ENCODE measurements around the gene CXCL10.

DNA sequence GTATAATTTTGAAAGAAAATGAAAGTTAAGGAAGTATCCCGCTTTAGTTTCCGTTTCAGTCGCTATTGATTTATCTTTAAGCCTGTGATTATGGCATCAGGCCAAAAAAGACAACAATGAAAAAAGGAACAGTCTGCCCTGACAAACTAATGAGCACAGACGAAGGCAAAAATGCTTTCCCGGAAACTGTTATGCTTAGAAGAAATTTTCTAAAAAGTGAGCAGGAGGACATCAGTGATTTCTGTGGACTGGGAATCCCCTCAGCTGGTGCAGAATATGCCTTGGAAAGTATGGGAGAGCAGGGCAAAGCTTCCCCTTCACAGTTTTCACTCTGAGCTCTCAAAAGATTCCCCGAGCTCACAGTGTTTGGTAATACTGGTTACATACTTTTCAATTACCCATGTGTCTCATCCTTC is 5.1 kb upstream of the CXCL10 start:
- TF ChIP-seq, protein P1, sequence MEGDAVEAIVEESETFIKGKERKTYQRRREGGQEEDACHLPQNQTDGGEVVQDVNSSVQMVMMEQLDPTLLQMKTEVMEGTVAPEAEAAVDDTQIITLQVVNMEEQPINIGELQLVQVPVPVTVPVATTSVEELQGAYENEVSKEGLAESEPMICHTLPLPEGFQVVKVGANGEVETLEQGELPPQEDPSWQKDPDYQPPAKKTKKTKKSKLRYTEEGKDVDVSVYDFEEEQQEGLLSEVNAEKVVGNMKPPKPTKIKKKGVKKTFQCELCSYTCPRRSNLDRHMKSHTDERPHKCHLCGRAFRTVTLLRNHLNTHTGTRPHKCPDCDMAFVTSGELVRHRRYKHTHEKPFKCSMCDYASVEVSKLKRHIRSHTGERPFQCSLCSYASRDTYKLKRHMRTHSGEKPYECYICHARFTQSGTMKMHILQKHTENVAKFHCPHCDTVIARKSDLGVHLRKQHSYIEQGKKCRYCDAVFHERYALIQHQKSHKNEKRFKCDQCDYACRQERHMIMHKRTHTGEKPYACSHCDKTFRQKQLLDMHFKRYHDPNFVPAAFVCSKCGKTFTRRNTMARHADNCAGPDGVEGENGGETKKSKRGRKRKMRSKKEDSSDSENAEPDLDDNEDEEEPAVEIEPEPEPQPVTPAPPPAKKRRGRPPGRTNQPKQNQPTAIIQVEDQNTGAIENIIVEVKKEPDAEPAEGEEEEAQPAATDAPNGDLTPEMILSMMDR (conservative IDR thresholded peaks at IDR 0.05 in 1 of 2, IDR thresholded peaks at IDR 0.05 in 1 of 2; ENCODE audit: low read depth in 1 of 2, low read length in 2 of 2): no peak
- no peak for TF ChIP-seq EZH2 (IDR thresholded peaks at IDR 0.05; ENCODE audit: low read length, missing control alignments)

Data from fibroblast of lung (primary cell).